Upper lobe of left lung (tissue), 4 donors: Measurements from ENCODE around the gene TEFM.

ENCODE experiments used
- CTCF ChIP-seq, 6 experiments: fragments of 450-650 bp in 4 of 6; fragments of 200-600 bp in 2 of 6; sonication (generic) in 2 of 6; IDR thresholded peaks; one replicate each; pipeline ENCODE4 v1.5.1; 2016 to 2019; ENCODE audit warnings: antibody characterized with exemption in 6 of 6
- POLR2A ChIP-seq, 4 donors: fragments of 450-650 bp; IDR thresholded peaks; one replicate each; pipeline ENCODE4 v1.5.1; 2016 to 2017; ENCODE audit warnings: antibody characterized with exemption in 4 of 4, mild to moderate bottlenecking in 2 of 4
- POLR2AphosphoS5 ChIP-seq, 2 donors: sonication (generic); formaldehyde crosslinking; IDR thresholded peaks; one replicate each; pipeline ENCODE4 v1.5.1; 2017; ENCODE audit warnings: antibody characterized with exemption in 2 of 2

GRCh38 chr17:30886187-30886586, 19.9 kb downstream of the TEFM start:
- TF ChIP-seq CTCF (IDR thresholded peaks at IDR 0.05) (no peak), POLR2A (IDR thresholded peaks at IDR 0.05) (no peak), POLR2AphosphoS5 (IDR thresholded peaks at IDR 0.05) (no peak)
